ENCODE data around the gene ADGRG1.
A peak's percentile ranks its signal among the peaks of the same experiment; 100 is the strongest.

Gene ADGRG1

GRCh38 chr16:57636184-57636583 lies 7.8 kb downstream of the ADGRG1 start:
- no peak for DNase-seq

GRCh38 chr16:57637020-57637419 lies 8.6 kb downstream of the ADGRG1 start:
- no peak for DNase-seq

- no peak for DNase-seq
Measured at GRCh38 chr16:57637424-57637823, 9.0 kb downstream of the ADGRG1 start.

- DNase-seq: no peak
Measured at GRCh38 chr16:57637965-57638364, 9.5 kb downstream of the ADGRG1 start.

- DNase-seq: no peak
Measured at GRCh38 chr16:57638381-57638780, 10.0 kb downstream of the ADGRG1 start.

GRCh38 chr16:57639172-57639887 lies 10.9 kb downstream of the ADGRG1 start:
- no peak for DNase-seq

- DNase-seq: no peak
Measured at GRCh38 chr16:57640185-57640584, 11.8 kb downstream of the ADGRG1 start.

- DNase-seq: no peak
Measured at GRCh38 chr16:57640612-57641011, 12.2 kb downstream of the ADGRG1 start.

GRCh38 chr16:57642160-57643135 lies 14.0 kb downstream of the ADGRG1 start:
- DNase-seq: no peak

GRCh38 chr16:57643147-57643874 lies 14.9 kb downstream of the ADGRG1 start:
- no peak for DNase-seq

GRCh38 chr16:57643910-57644309 lies 15.5 kb downstream of the ADGRG1 start:
- no peak for DNase-seq

GRCh38 chr16:57644383-57645014 lies 16.1 kb downstream of the ADGRG1 start:
- no peak for DNase-seq

GRCh38 chr16:57645169-57645568 lies 16.7 kb downstream of the ADGRG1 start:
- no peak for DNase-seq

GRCh38 chr16:57645691-57646387 lies 17.4 kb downstream of the ADGRG1 start:
- DNase-seq: no peak

GRCh38 chr16:57646388-57647039 lies 18.1 kb downstream of the ADGRG1 start:
- no peak for DNase-seq

GRCh38 chr16:57647136-57647875 lies 18.9 kb downstream of the ADGRG1 start:
- DNase-seq: no peak

- DNase-seq: no peak
Measured at GRCh38 chr16:57648125-57648524, 19.7 kb downstream of the ADGRG1 start.

- DNase-seq: peak; percentile 48 to 78 (median 67)
Measured at GRCh38 chr16:57648581-57649442, 20.4 kb downstream of the ADGRG1 start.

GRCh38 chr16:57649443-57649751 lies 21.0 kb downstream of the ADGRG1 start:
- no peak for DNase-seq

- DNase-seq: no peak
Measured at GRCh38 chr16:57649846-57650245, 21.4 kb downstream of the ADGRG1 start.

All from activated CD4-positive, CD25-positive, alpha-beta regulatory T cell (primary cell).